Measurements from ENCODE around the gene FAM228A.
"Not testable (repeated sequence)": the region's sequence is repeated elsewhere in the genome, so short reads cannot be mapped to it uniquely, and the experiment has no call there.

FAM228A gene

GRCh38 chr2:24174851-24175277, at the start of gene FAM228A:
Gene FAM228A, plus strand, starts transcription at chr2:24175053. Its CDS starts 428 bp downstream, at chr2:24175481.
- no peak for TF ChIP-seq CTCF (IDR thresholded peaks at IDR 0.05; ENCODE audit: insufficient read depth, low read depth, low read length, missing control alignments)
- DNase-seq (ENCODE audit: low read depth): no peak
- H3K4me3 ChIP-seq (ENCODE audit: low read depth, low read length): no peak within 1 kb of the TSS

GRCh38 chr2:24125956-24126355, 48.9 kb upstream of the FAM228A start:
- DNase-seq (ENCODE audit: low read depth): no peak
- no peak for TF ChIP-seq CTCF (IDR thresholded peaks at IDR 0.05; ENCODE audit: insufficient read depth, low read depth, low read length, missing control alignments)
- no peak overlapping the region for H3K4me3 ChIP-seq (ENCODE audit: low read depth, low read length)

- DNase-seq (ENCODE audit: low read depth): no peak
- H3K4me3 ChIP-seq (ENCODE audit: low read depth, low read length): no peak overlapping the region
- no peak for TF ChIP-seq CTCF (IDR thresholded peaks at IDR 0.05; ENCODE audit: insufficient read depth, low read depth, low read length, missing control alignments)
Measured at GRCh38 chr2:24132543-24132942, 42.3 kb upstream of the FAM228A start.

GRCh38 chr2:24140305-24140704, 34.5 kb upstream of the FAM228A start:
- not testable (repeated sequence) for H3K4me3 ChIP-seq (ENCODE audit: low read depth, low read length); DNase-seq (ENCODE audit: low read depth)

- no peak for DNase-seq (ENCODE audit: low read depth)
- H3K4me3 ChIP-seq (ENCODE audit: low read depth, low read length): no peak overlapping the region
- no peak for TF ChIP-seq CTCF (IDR thresholded peaks at IDR 0.05; ENCODE audit: insufficient read depth, low read depth, low read length, missing control alignments)
Measured at GRCh38 chr2:24147364-24147763, 27.5 kb upstream of the FAM228A start.

GRCh38 chr2:24152413-24153197, 22.2 kb upstream of the FAM228A start:
- DNase-seq (ENCODE audit: low read depth): no peak
- TF ChIP-seq CTCF (IDR thresholded peaks at IDR 0.05; ENCODE audit: insufficient read depth, low read depth, low read length, missing control alignments): no peak
- H3K4me3 ChIP-seq (ENCODE audit: low read depth, low read length): no peak overlapping the region

- no peak overlapping the region for H3K4me3 ChIP-seq (ENCODE audit: low read depth, low read length)
- TF ChIP-seq CTCF (IDR thresholded peaks at IDR 0.05; ENCODE audit: insufficient read depth, low read depth, low read length, missing control alignments): no peak
- DNase-seq (ENCODE audit: low read depth): no peak
Measured at GRCh38 chr2:24153478-24153877, 21.4 kb upstream of the FAM228A start.
